Activated CD8-positive, alpha-beta memory T cell treated with anti-CD3 and anti-CD28 coated beads, Interleukin-2, amount 50 U/mL, for 24 hours (primary cell): ENCODE results near the gene VWA3A.
"Not testable (repeated sequence)": the region's sequence is repeated elsewhere in the genome, so short reads cannot be mapped to it uniquely, and the experiment has no call there.

Experiments used
- DNase-seq: peaks from one replicate; pipeline ENCODE4 v3.0.0-alpha.2; 2020; ENCODE audit errors: extremely low read depth

The VWA3A gene, protein sequence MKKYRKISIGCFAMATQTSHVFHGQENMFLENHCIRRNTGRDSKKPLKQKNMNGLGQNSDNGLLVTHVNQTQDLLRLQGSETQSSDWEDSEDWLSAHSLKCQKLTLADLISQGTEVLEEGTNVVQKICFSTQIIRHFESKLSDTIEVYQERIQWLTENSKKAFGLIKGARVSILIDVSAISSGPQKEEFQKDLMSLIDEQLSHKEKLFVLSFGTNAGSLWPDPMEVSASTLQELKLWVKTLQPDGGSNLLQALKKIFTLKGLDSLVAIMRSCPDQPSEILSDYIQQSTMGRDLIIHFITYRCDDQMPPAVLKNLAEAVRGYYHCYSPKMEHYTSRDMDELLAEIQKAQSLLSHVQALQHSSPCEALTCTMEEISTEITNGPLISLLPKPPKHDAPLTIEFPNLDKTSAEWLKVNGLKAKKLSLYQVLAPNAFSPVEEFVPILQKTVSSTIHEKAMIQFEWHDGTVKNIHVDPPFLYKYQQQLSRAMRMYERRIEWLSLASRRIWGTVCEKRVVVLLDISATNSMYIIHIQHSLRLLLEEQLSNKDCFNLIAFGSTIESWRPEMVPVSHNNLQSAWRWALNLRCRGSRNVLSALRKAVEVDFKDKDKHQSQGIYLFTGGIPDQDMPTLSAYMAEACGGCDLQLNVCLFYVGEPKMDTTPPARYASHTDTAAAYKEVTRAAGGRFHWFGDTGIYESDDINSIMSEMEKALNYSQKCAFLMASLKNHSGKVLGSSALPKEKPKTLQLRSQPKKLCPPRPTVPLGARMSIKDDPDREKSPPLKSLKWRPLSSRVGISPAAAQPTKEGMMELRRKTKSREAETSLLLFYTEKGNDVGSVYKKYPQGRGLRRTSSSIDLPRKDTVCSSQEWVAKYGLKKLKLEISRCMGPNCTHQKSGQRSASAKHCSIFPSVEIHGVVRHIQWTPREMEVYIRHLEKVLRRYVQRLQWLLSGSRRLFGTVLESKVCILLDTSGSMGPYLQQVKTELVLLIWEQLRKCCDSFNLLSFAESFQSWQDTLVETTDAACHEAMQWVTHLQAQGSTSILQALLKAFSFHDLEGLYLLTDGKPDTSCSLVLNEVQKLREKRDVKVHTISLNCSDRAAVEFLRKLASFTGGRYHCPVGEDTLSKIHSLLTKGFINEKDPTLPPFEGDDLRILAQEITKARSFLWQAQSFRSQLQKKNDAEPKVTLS

DNA sequence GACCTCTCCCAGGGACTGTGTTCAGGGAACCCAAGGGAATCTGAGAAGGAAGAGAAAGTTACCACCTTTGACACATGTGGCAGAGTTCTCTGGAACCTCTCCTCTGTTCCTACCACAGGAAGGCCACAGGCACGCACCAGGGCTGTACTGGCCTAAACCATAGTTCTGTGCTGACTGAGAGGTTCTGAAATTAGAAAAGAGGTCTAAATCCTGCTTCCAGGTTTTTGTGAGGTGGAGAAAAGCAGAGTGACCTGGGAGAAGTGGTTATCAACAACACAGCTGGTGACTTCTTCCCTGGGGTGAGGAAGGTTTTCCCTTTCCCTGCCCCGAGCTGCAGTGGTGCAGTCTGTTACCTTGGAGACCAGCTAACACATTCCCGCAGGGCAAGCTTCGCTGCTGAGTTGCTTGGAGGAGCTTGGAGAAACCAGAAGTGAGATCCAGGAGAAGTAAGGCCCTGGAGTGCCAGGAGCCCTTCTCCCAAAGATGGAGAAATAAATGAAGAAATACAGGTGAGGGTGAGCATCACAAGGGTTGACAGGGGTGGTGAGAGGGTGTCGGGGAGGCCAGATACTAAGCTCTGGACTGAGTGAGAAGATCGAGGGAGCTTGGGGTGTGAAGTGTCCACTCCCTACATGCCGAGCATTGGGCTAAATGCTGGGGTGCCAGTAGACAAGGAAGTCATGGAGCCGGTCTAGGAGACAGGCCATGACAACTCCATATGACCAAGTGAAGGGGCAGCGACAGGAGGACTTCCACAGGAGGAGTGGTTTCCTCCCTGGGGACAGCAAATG is at the start of gene VWA3A:
VWA3A (plus strand) TSS at position 399 of the 791 bp plus-strand sequence; CDS start at position 496, 97 bp downstream.
- DNase-seq, result no peak

DNA sequence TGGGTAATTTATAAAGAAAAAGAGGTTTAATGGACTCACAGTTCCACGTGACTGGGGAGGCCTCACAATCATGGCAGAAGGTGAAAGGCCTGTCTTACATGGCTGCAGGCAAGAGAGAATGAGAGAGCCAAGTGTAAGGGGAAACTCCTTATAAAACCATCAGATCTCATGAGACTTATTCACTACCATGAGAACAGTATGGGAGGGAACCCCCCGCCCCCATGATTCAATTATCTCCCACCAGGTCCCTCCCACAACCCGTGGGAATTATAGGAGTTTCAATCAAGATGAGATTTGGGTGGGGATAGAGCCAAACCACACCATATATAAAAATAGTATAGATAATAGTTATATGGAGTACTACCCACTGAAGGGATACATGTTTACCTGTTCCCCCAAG is 48.5 kb upstream of the VWA3A start:
- DNase-seq, result not testable (repeated sequence)

DNA sequence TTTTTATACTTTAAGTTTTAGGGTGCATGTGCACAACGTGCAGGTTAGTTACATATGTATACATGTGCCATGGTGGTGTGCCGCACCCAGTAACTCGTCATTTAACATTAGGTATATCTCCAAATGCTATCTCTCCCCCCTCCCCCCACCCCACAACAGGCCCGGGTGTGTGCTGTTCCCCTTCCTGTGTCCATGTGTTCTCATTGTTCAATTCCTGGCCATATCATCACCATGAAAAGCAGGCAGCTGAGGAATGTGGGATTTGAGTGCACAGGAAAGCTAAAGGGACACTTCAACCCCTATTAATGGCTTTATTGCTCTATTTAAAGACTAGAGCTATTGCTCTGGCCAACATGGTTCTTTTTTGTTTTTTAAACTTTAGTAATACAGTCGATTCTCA is 46.5 kb upstream of the VWA3A start:
- DNase-seq, result not testable (repeated sequence)

DNA sequence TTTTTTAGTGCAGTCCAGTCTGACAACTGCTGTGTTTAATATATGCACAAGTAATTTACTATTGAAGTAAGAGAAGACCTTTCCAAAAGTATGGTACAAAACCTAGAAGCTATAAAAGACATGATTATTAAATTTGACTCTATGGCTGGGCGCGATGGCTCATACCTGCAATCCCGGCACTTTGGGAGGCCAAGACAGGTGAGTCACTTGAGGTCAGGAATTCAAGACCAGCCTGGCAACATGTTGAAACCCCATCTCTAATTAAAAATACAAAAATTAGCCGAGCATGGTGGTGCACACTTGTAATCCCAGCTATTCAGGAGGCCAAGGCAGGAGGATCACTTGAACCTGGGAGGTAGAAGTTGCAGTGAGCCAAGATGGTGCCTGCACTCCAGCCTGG is 41.4 kb upstream of the VWA3A start:
- DNase-seq, result no peak

DNA sequence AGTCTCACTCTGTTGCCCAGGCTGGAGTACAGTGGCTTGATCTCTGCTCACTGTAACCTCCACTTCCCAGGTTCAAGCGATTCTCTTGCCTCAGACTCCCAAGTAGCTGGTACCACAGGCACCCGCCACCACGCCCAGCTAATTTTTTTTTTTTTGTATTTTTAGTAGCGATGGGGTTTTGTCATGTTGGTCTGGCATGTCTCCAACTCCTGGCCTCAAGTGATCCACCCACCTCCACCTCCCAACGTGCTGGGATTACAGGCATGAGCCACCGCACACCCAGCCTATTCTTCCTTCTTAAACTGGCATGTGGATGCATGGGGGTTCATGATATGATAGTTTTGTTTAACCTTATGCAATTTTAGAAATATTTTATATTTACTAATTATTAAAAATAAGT is 39.4 kb upstream of the VWA3A start:
- no peak for DNase-seq

DNA sequence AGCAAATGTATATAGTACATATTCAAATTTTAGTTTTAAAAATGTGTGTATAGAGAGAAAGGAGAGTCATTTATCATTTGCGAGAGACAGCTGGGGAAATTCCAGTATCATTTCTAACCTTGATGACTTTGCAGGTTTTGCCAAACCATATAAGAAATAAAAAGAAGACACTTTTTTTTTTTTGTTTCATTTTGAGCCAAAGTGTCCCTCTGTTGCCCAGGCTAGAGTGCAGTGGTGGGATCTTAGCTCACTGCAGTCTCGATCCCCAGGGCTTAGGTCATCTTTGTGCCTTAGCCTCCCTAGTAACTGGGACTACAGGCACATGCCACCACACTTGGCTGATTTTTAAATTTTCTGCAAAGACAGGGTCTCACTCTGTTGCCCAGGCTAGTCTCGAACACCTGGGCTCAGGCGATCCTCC is 38.4 kb upstream of the VWA3A start:
- no peak for DNase-seq

DNA sequence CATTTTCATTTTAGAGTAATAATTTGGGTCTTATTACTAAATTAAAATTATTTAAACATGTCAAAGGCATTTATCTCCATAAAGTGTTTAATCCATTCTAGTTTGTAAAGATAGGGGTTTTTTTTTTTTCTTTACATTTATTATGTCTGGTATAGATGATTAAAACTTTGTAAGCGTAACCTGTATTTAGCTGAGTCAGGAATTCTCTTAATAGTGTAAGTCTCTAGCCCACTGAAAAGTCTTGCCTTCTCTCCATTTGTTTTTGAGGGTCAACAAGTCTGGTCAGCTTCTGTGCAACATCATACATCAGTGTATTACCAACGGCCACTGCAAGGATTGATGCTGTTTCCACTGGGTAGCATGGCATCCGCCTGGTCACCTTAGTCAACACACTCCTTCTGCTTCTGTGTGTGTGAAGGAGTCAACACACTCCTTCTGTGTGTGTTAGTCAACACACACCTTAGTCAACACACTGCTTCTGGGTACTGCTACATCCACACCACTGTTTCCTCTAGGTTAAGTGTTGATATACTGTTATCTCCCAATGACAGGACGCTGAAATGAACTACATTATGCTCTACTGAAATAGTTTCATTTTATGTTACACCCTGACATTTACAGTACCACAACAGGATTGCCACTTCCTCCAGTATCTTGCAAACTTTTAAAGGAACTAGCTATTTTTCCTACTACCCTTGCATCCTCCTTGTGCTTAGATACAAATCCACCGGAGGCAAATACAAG is 37.3 kb upstream of the VWA3A start:
- DNase-seq, result no peak

DNA sequence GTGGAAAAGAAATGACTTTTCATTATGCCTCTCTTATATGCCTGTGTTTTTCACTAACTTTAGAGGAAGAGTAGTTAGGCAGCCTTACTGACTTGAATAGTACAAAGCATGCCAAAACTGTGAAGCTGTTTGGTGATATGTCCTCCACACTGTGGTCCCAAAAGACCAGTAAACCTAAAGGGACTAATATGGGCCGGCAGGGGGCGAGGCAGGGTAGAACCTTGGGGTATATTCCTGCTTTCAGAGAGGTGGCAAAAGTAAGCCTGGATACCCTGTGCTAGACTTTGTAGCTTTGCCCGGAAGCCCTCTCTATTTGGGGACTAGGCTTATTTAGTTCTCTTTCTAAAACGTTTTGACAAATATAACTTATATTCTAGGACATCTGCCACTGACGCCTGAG is 36.5 kb upstream of the VWA3A start:
- no peak for DNase-seq

DNA sequence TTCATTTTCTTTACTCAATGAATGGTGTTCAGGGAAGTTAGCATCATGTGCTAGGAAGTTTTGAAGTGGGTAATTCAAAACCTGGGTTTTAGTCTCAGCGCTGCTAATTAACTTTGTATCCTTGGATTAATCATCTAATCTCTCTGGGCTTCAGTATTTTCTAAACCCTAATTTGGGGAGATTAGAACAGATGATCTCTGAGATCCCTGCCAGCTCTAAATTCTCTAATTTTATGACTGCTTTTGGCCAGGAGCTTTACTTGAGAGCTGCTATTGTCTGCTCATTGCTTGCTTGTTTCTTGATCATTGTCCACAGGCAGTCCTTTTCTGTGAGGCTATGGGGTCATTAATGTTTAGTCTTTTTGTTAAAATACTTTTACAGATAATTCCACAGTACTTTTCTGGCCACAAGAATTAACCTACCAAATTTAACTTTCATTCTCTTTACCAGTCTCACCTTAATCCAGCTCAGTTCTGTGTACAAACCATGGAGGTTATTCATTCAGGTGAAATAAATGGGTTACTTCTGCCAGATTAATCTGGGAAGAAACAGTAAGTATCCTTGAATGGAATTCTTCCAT is 28.4 kb upstream of the VWA3A start:
- no peak for DNase-seq

DNA sequence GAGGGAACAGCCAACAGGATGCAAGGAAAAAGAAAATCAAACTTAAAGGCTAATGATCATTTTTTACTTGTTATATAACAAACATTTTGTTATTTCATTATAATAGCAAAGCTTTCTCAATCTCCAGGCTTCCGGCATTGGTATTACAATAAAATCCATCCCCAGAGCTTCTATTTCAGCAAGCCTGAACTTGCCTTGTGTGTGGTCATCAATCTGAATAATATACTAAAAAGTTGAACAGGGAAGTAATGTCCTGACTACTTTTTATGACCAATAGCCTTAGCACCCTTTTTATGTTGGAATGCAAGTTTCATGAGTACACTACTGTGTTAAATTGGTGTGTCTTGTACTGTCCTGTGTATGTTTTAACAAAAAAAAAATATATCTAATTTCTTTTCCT is 27.1 kb upstream of the VWA3A start:
- no peak for DNase-seq

DNA sequence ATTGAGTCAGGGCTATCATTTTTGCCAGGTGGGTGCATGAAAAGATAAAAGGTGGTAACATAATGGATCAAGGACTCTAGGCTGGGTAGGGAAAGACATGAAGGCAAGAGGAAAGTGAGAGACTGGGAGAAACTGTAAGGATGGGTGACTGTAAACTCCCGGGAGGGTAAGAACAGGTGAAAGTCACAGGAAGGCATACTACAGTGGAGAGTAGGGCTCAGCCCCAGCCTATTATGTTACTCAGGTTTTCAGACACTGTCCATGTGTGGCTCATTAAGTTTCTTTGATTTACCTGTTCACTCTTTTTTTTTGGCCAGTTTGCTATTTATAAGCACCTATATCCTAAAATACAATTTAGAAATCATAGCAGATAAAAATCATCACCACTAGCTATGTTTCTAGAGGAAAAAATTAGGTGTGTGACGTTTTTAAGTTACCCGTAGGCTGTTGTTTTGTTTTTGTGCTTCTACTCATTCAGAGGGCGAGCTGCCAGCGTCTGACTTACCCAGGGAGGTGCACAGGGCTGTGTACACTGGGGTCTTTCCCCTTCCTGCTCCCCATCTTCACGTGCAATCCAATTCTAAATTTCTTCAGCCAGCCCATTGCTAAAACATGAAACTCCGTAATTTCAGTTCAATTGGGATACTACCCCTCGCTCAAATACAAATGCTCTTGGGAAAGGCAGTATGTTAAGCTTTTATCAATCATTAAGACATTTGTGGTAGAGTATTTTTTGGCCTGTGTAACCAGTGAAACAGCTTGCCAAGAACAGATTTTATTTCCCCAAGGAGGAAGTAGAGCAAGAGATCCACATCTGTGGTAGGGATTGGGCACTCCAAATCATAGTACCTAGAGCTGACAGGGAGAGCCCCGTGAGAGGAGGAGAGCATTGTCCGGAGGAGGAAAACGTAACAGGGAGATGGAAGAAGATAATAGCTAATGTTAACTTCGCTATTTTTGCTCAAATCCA is 21.7 kb upstream of the VWA3A start:
- DNase-seq, result no peak

DNA sequence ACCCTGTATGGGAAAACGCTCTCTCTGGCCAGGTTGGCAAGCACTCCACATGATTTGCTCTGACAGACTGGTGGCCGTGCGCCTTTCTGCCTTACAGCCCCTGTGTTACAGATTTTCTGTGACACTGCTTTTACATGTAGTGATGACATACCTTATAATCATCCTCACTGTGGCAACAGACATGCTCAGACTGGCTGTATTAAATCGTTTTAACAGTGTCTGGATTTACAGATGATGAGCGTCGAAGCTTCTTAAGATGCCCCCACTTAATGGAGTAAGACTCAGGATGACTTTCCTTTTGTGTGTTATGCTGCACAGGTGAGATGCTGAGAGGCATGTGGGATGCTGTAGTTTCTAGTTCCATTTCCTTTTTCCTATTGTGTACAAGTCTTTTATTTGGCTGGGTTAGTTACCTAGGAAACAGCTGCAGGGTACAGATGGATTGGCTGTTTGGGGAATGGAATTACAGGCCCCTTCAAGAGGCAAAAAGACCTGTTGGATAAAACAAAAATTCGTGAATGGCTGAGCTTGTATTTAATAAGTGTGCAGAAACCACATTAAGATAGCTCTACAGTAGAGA is 20.9 kb upstream of the VWA3A start:
- DNase-seq, result no peak

DNA sequence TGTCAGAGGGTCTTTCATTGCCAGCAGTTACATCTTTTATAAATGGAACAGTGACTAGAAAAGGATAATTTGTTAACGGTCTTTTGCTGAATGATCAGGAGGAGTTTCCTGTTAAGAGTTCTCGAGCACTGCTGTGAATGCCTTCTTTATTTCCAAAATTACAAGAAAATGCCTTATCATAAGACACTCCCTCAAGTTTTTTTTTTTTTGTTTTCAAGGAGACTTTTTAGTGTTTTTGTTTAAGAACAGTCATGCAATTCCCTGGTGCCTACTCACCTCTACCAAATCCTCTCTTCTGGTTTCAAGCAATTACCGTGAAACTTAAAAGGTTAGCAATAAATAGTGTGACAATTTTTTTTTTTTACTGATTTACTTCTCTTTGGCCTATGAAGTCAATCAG is 19.0 kb upstream of the VWA3A start:
- no peak for DNase-seq

DNA sequence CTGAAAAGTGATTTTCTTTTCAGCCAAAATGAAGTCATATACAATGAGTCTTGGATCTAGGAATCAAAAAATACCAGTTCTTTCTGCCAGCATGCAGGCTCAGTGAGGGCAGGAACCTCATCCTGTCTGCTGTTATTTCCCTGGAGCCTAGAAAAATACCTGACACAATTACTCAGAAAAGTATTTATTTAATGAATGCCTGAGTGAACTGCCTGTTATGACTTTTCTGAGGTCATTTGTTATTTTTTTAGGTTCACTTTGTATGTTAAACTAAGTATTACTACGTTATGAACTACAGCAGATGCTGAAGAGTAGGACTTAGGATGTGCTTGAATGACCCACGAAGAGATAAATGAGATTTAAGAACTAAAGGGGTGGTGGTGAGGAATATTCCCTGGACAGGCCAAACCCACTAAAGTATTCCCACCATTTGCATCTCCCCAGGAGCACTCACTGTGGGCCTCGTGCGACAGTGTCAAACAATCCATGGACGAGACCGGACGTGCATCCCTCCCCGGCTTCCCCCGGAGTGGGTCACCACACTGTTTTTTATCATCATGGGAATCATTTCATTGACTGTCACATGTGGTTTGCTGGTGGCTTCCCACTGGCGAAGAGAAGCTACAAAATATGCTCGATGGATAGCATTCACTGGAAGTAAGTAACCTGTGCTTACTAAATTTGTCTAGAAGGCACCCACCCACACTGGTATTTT is 17.1 kb upstream of the VWA3A start:
- DNase-seq, result no peak

DNA sequence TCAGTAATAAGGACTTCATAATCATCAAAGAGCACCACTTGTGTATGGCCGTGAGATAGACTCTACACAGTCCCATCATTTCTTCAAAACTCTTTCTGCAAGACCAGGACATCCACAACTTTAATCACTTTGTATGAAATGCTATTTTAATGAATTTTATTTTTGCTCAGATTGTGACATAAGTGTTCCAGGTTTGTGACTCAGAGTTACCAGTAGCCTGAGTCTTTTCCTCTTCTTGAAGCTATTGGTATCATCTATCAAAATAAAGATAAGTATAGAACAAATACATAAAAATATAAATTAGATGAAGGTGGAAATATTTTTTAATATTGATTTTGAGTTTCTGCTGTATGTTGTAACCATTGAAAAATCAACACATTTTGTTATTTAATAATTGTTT is 16.6 kb upstream of the VWA3A start:
- DNase-seq, result no peak

DNA sequence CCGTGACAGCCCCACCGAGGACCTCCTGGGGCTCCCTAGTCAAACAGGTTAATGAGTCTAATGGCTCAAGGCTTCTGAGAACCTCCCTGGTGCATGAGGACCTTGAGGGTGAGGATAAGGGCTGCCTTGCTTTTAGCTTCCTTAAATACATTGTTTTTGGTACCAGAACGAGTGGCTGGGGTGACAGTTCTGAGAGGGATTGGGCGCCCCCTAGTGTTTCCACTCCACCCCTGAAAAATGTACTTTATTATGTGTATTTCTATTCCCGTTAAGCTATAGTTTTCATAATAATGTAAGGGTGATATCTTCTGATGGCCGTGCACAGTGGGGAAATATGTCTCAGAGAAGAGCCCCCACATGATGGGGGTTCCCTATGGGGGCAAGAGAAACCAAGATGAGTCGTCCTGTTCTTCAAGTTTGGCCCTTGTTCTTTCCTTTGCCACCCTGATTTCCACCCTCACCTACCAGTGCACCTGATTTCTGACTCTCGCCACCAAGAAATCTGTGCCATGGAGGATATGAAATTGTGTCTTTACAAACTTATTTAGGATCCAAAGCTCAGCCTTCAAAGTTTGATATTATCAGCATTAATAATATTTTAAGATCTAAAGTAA is 14.5 kb upstream of the VWA3A start:
- peak; percentile 42 for DNase-seq

DNA sequence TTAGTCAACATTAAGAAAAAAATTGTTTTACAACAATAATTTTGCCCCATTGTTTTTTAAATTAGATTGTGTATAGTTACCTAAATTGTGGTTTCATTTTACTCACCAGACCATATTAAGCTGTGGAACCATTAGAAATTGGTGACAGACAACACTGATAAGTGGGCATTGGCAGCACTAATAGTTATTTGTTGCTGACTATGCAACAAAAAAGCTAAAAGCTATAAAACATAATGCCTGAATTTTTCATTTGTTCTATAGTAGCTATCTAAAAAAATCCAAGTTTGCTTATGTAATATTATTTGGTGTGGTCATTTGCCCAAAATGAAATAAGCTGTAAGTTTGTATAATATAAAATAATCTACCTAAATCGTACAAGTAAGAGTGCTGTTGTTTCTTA is 13.7 kb upstream of the VWA3A start:
- no peak for DNase-seq

DNA sequence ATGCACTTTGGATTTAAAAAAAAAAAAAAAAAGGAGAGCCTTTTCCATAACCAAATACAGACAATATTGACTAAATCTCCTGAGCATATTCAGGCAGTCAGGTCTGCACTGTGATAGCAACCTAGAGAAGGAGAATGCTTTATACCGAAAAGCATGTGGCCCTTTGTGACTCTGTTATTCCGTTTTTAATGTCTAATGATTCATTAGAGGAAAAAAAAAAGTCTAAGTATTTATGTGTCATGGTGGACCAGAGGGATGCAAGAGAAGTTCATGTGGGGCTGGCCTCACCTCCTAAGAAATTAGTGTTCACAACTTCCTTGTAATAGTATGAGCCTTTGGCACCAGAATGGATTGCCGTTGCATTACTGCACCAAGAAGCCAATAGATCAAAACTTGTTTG is 11.3 kb upstream of the VWA3A start:
- no peak for DNase-seq
